GM19023 (cell line): Measurements from ENCODE around the gene CNIH2.
"Not testable (repeated sequence)": the region's sequence is repeated elsewhere in the genome, so short reads cannot be mapped to it uniquely, and the experiment has no call there.

Experiments used
- ATAC-seq: cut with Tn5 transposase; IDR thresholded peaks from one replicate; pipeline ENCODE4 v1.9.1; 2021; ENCODE audit warnings: mild to moderate bottlenecking, moderate library complexity; ENCODE audit not compliant: unreplicated experiment

The CNIH2 gene

GRCh38 chr11:66277471-66278362 lies at the start of gene CNIH2:
Gene CNIH2, plus strand, starts transcription at chr11:66278175. Its CDS starts 282 bp downstream, at chr11:66278457.
- no peak for ATAC-seq

DNA sequence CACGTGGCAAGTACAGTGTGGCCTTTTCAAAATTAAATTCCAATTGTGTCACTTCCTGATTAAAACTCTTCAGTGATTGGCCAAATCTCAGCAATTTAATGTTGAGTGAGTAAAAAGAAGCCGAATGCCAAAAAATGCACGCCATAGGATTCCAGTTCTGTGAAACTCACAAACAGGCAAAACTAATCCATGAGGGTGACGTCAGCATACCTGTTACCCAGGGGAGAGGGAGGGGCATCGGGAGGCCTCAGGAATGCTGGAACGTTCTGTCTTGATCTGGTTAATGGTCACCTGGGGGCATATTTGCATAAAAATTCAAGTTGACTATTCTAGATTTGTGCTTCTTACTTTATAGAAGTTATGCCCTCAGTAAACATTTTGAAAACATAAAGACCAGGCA lies 49.5 kb upstream of the CNIH2 start:
- no peak for ATAC-seq

GRCh38 chr11:66230156-66230555 lies 47.8 kb upstream of the CNIH2 start:
- ATAC-seq: no peak

- ATAC-seq: no peak
These were observed 47.0 kb upstream of the CNIH2 start for GRCh38 chr11:66230978-66231377.

GRCh38 chr11:66231561-66231960 lies 46.4 kb upstream of the CNIH2 start:
- no peak for ATAC-seq

DNA sequence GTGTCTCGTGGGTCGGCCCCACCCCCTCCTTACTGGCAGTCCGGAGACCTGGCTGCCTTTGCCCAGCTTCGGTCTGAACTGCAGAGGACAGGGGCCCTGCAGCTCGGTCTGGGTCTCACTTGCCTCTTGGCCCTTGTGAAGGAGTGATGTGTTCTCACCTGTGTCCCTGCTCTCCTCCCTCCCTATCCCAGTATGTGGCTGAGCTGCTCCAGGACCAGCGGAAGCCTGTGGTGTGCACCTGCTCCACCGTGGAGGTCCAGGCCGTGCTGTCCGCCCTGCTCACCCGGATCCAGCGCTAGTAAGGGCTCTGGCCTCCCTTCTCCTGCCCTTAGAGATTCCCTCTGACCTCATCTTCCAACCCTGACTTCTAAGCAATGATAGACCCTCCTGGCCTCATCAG lies 45.2 kb upstream of the CNIH2 start:
- ATAC-seq: no peak

GRCh38 chr11:66233301-66233700 lies 44.7 kb upstream of the CNIH2 start:
- ATAC-seq: no peak

- ATAC-seq: no peak
These were observed 42.8 kb upstream of the CNIH2 start for GRCh38 chr11:66235141-66235540.

DNA sequence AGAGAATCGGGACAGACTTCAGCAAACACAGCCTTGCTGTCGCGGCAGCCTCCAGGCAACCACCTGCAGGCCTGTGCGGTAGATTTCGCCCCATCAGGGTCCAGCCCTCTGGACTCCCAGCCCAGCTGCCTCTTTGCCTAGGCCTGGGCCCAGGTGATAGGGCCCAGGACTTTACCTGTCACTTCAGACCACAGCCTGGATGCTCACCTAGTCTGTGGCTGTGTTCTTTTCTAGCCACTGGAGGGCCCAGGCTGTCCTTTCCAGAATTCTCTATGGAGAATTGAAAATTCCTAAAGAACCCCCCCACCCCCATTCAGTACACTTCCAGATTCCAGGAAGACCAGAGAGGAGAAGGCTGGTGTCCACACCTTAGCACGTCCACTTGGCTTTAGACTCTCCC lies 40.1 kb upstream of the CNIH2 start:
- ATAC-seq: no peak

GRCh38 chr11:66238786-66239413 lies 39.1 kb upstream of the CNIH2 start:
- no peak for ATAC-seq

GRCh38 chr11:66239511-66239910 lies 38.5 kb upstream of the CNIH2 start:
- no peak for ATAC-seq

DNA sequence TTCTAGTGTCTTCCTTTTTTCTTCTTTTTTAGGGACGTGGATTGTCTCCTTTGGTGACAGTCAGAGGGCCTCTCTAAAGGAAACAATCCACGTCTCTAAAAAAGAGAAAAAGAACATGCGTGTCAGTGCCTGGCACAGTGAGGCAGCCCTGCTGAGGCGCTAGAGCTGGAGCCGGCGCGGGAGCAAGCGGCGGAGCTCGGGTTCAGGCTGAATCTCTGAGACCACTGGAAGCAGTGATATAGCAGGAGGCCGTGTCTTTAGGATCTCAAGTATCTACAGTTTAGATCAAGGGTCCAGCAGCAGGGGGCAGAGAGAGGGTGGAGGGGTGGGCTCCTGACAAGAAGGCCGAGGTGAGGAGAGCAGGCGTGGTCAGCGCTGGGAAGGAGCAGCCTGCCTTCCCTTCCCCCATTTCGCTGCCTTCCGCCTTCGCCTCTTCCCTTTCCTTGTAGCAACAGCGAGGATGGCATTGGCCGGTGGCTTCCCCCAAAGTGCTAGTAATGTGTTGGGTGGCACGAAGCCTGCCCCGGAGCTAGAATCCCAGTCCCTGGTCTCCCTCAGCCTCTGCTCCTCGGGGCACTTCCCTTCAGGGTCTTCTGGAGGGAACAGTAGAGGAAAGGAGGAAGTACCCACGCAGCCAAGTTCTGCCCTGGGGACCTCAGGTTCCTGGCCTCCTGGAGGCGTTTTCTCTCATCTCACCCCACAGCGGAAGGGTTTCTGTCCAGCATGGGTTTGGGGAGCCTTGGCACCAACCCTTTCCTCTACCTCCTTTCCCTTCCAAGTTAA lies 37.8 kb upstream of the CNIH2 start:
- no peak for ATAC-seq

DNA sequence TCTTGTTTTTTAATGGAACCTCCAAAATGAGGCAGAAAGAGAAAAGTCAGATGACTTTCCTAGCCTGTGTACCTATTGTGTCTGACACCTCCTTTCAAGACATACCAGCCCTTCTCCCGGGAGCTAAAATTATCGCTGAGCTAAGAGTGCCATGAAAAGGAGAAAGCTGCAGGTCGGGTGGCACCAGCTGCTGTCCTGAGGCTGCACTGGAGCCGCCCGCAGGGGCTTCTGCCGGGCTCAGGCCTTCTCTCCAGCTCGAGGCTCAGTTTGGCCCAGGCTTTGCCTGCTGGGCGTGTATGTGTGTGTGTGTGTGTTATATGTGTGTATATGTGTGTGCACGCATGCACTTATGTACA lies 37.2 kb upstream of the CNIH2 start:
- no peak for ATAC-seq

- ATAC-seq: no peak
These were observed 35.7 kb upstream of the CNIH2 start for GRCh38 chr11:66242095-66242765.

GRCh38 chr11:66243782-66244535 lies 34.0 kb upstream of the CNIH2 start:
- no peak for ATAC-seq

- no peak for ATAC-seq
These were observed 30.7 kb upstream of the CNIH2 start for GRCh38 chr11:66247295-66247694.

DNA sequence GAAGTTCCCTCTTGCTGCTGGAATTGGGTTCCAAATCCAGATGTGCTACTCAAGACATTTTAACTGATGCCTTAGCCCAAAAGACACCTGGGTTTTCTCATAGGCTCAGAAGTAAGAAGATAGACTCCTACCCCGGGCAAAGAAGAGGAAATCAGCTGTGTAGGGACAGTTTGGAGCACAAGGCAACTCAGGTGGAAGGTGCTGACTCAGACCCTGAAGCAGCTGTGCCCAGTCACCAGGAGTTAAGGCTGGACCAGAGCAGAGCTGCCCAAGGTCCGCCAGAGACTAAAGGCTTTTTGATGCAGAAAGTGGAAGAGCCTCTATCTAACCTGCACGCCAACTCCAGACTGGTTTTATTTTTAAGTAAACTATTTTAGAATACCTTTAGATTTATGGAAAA lies 30.2 kb upstream of the CNIH2 start:
- no peak for ATAC-seq

- no peak for ATAC-seq
These were observed 29.1 kb upstream of the CNIH2 start for GRCh38 chr11:66248903-66249302.

- no peak for ATAC-seq
These were observed 26.2 kb upstream of the CNIH2 start for GRCh38 chr11:66251809-66252208.

DNA sequence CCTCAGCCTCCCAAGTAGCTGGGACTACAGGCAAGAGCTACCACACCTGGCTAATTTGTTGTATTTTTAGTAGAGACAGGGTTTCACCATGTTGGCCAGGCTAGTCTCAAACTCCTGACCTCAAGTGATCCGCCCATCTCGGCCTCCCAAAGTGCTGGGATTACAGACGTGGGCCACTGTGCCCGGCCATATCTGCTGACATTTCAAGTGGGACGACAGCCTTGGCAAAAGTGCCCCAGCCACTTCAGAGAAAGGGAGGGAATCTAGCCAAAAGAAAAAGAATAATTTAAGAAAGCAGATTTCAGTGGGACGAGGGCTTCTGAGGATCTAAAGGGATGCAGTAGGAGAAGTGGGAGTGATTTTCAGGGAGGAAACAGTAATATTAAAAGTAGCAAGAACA lies 24.9 kb upstream of the CNIH2 start:
- ATAC-seq: not testable (repeated sequence)
